ENCODE data around the gene EPG5.

Gene EPG5

GRCh38 chr18:45920367-45920766 is 46.8 kb downstream of the EPG5 start:
- DNase-seq, result no peak

- DNase-seq, result no peak
These were observed 50.8 kb downstream of the EPG5 start for GRCh38 chr18:45916302-45916701.

GRCh38 chr18:45913276-45913675 is 53.9 kb downstream of the EPG5 start:
- no peak for DNase-seq

- DNase-seq, result peak; percentile 22
These were observed 56.6 kb downstream of the EPG5 start for GRCh38 chr18:45910405-45911023.

GRCh38 chr18:45901654-45902210 is 65.4 kb downstream of the EPG5 start:
- DNase-seq, result no peak

- DNase-seq, result no peak
These were observed 66.5 kb downstream of the EPG5 start for GRCh38 chr18:45900623-45901022.

GRCh38 chr18:45896991-45897390 is 70.1 kb downstream of the EPG5 start:
- DNase-seq, result no peak

- DNase-seq, result no peak
These were observed 70.7 kb downstream of the EPG5 start for GRCh38 chr18:45896452-45896851.

GRCh38 chr18:45895339-45895738 is 71.8 kb downstream of the EPG5 start:
- no peak for DNase-seq

GRCh38 chr18:45894818-45895217 is 72.3 kb downstream of the EPG5 start:
- no peak for DNase-seq

GRCh38 chr18:45891806-45892205 is 75.3 kb downstream of the EPG5 start:
- no peak for DNase-seq

- no peak for DNase-seq
These were observed 76.5 kb downstream of the EPG5 start for GRCh38 chr18:45890606-45891005.

- DNase-seq, result no peak
These were observed 77.6 kb downstream of the EPG5 start for GRCh38 chr18:45889419-45890064.

- no peak for DNase-seq
These were observed 79.5 kb downstream of the EPG5 start for GRCh38 chr18:45887585-45887984.

GRCh38 chr18:45880876-45881558 is 86.1 kb downstream of the EPG5 start:
- DNase-seq, result no peak

- peak; percentile 2 for DNase-seq
These were observed 87.2 kb downstream of the EPG5 start for GRCh38 chr18:45879681-45880655.

GRCh38 chr18:45877403-45877802 is 89.7 kb downstream of the EPG5 start:
- no peak for DNase-seq

GRCh38 chr18:45876161-45876560 is 91.0 kb downstream of the EPG5 start:
- DNase-seq, result no peak

- no peak for DNase-seq
These were observed 92.5 kb downstream of the EPG5 start for GRCh38 chr18:45874491-45875184.

- DNase-seq, result no peak
These were observed 95.6 kb downstream of the EPG5 start for GRCh38 chr18:45871431-45872084.

GRCh38 chr18:45870419-45870818 is 96.7 kb downstream of the EPG5 start:
- DNase-seq, result no peak

GRCh38 chr18:45865466-45865865 is 101.7 kb downstream of the EPG5 start:
- no peak for DNase-seq
